Fibroblast of the aortic adventitia (primary cell): ENCODE data around the gene UBE2E2. TPM values are rescaled to one million over a fixed set of nuclear protein-coding genes. Genes with fewer than 3 reads are reported as not detected.
A peak's percentile ranks its signal among the peaks of the same experiment; 100 is the strongest.

Experiments
- DNase-seq: peaks from one replicate; pipeline ENCODE4 v3.0.0-alpha.2; 2010; ENCODE audit warnings: low read depth
- H3K4me3 ChIP-seq: 2 replicates; pipeline ENCODE4 v1.5.1; 2011; ENCODE audit warnings: low read depth, mild to moderate bottlenecking, control low read depth, low read length, moderate library complexity
- small RNA-seq: library from RNA; depleted of rRNA; stranded (forward); fragments of <200 nt; gene quantifications from one replicate; pipeline ENCODE3, GENCODE V24; 2012
- total RNA-seq: library from RNA; depleted of rRNA; stranded (reverse); fragments of >200 nt; gene quantifications from 2 replicates; pipeline ENCODE4 v1.2.3, GENCODE V29; 2012; ENCODE audit warnings: low replicate concordance
- TF ChIP-seq, protein P1 (sequence below): IDR thresholded peaks from 2 replicates; pipeline ENCODE4 v1.5.1; 2011; ENCODE audit warnings: mild to moderate bottlenecking, low read length, control low read depth, inconsistent platforms; ENCODE audit not compliant: insufficient read depth

UBE2E2 gene
- total RNA-seq, 1 donor, result 49.1 TPM

GRCh38 chr3:23626442-23626841 lies 423.3 kb downstream of the UBE2E2 start:
- TF ChIP-seq, protein P1, sequence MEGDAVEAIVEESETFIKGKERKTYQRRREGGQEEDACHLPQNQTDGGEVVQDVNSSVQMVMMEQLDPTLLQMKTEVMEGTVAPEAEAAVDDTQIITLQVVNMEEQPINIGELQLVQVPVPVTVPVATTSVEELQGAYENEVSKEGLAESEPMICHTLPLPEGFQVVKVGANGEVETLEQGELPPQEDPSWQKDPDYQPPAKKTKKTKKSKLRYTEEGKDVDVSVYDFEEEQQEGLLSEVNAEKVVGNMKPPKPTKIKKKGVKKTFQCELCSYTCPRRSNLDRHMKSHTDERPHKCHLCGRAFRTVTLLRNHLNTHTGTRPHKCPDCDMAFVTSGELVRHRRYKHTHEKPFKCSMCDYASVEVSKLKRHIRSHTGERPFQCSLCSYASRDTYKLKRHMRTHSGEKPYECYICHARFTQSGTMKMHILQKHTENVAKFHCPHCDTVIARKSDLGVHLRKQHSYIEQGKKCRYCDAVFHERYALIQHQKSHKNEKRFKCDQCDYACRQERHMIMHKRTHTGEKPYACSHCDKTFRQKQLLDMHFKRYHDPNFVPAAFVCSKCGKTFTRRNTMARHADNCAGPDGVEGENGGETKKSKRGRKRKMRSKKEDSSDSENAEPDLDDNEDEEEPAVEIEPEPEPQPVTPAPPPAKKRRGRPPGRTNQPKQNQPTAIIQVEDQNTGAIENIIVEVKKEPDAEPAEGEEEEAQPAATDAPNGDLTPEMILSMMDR, result no peak
- H3K4me3 ChIP-seq, result no peak overlapping the region
- peak; percentile 29 for DNase-seq

- no peak overlapping the region for H3K4me3 ChIP-seq
- peak; percentile 86 for DNase-seq
- TF ChIP-seq, protein P1, result no peak
These were observed 426.2 kb downstream of the UBE2E2 start for GRCh38 chr3:23629181-23629894.

DNA sequence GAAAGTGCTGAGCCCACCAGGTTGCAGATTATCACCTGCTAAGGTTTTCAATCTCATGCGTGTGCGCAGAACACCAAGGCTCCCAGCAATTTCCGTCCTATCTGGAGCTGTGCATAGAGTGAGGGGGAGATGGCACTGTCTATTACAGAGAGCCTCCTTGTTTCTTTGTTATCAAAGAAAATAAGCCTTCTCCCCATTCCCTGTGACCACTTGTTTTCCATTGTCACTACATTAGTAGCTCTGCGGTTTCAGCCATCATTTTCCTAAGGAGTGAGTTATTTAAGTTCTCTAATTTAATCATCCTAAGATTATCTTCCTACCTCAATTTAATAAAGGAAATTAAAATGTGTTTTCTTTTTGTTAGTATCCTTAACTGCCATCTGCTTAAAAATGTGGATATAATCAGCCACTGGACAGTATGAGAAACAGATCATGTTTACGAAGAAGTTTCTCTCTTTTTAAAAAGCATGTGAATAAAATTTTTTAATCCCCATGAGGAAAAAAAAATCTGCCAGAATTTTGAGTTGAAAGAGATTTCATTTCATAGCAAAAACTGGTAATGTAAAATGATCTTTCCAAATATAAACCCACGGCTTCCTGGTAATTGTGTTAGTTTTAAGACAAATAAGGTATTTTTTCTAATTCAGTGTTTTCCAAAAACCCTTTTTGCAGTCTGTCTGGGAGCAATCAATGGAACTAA lies 430.3 kb downstream of the UBE2E2 start:
- H3K4me3 ChIP-seq, result no peak overlapping the region
- TF ChIP-seq, protein P1, result no peak
- no peak for DNase-seq

DNA sequence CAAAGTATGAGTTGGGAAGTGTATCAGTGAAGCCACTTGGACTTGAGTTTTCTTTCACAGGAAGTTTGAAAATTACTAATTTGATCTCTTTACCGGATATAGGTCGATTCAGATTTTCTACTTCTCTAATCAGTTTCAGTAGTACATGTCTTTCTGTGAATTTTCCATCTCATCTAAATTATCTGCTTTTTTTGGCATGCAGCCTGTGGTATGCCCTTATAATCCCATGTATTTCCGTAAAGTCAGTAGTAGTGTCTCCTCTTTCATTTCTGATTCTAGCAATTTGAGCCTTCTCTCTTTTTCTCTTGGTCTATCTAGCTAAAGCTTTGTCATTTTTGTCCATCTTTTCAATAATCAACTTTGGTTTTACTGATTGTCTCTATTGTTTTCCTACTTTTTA lies 434.2 kb downstream of the UBE2E2 start:
- no peak for DNase-seq
- no peak overlapping the region for H3K4me3 ChIP-seq
- TF ChIP-seq, protein P1, result no peak

- H3K4me3 ChIP-seq, result no peak overlapping the region
- TF ChIP-seq, protein P1, result no peak
- no peak for DNase-seq
These were observed 437.5 kb downstream of the UBE2E2 start for GRCh38 chr3:23640471-23641146.

Small RNA genes lying within 50 kb of the gene (small RNA-seq; reads per million reads assigned to genes)
- not detected for gene AC121251.1
- not detected for gene RF00019
- not detected for gene RNU6-788P
- gene RNU6-922P, result not detected
